CD4-positive, alpha-beta T cell treated with Interleukin-17A for 4 hours (primary cell): ENCODE data around the gene ACOT9.
"Not testable (repeated sequence)": the region's sequence is repeated elsewhere in the genome, so short reads cannot be mapped to it uniquely, and the experiment has no call there.

Experiments used
- DNase-seq: peaks from one replicate; pipeline ENCODE4 v3.0.0-alpha.2; 2020; ENCODE audit warnings: mixed read lengths

The ACOT9 gene

GRCh38 chrX:23765449-23765848, 22.4 kb upstream of the ACOT9 start:
- no peak for DNase-seq

- DNase-seq: no peak
These were observed 21.3 kb upstream of the ACOT9 start for GRCh38 chrX:23764188-23764984.

DNA sequence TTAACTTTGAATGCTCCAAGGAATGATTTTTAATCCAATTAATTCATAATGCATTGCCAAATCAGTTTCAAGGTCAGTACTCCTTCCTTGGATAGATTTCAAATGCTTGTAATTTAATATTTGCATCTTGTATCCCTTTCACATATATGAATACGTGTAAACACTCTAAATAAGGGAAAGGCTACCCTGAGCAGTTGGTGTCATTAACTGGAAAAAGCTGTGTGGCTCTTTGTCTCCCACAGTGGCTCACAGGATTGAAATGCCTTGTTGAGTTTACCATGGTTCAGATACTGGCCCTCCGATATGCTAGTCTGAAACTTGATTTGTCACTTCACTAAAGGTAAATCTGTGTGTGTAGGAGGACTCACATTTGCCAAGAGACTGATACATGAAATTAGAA, 16.7 kb upstream of the ACOT9 start:
- no peak for DNase-seq

- DNase-seq: peak; percentile 79
These were observed 13.1 kb upstream of the ACOT9 start for GRCh38 chrX:23756165-23756564.

GRCh38 chrX:23754664-23755063, 11.6 kb upstream of the ACOT9 start:
- no peak for DNase-seq

DNA sequence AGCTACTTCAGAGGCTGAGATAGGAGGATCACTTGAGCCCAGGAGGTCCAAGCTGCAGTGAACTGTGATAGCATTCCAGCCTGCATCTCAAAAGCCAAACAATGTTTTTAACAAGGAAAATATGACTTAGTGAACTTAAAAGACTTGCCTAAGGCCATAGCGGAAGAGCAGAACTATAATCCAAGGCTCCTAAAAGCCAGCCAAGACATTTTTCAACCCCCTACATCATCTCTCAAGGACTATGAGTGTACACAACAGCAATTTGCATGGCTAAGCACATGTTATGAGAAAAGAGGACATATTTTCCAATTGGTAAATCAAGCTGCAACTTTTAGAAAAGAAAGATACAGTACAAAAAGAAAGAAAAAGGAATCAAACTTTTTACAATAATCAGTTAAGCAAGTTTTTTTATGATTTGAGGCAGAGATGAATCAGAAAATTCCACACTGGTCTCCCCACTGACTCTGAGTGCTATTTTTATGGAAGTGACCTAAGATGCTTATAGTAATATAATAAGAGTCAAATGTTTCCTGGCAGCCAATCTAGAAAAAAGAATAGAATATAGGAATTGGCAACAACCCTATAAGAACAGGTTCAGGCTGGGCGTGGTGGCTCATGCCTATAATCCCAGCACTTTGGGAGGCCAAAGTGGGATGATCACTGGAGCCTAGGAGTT, 9.8 kb upstream of the ACOT9 start:
- no peak for DNase-seq

- DNase-seq: no peak
These were observed 6.5 kb upstream of the ACOT9 start for GRCh38 chrX:23749576-23749975.

DNA sequence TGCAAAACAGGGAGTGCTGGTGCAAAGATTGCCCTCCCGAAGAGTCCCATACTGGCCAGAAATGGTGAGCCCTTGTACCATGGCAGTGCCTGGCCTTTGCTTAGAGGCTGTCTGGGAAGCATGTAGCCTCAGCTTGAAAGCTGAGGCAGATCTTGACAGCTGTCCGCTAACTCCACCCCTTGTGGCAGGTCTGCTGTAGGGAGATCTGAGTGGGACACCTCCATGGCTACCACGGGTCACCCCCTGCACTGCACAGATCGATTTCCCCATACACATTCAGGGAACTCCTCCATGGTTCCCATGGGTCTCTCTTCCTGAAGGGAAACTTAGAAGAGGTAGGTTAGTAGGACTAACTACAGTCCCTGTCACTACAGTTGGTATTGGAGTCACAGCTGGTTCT, 6.1 kb upstream of the ACOT9 start:
- no peak for DNase-seq

DNA sequence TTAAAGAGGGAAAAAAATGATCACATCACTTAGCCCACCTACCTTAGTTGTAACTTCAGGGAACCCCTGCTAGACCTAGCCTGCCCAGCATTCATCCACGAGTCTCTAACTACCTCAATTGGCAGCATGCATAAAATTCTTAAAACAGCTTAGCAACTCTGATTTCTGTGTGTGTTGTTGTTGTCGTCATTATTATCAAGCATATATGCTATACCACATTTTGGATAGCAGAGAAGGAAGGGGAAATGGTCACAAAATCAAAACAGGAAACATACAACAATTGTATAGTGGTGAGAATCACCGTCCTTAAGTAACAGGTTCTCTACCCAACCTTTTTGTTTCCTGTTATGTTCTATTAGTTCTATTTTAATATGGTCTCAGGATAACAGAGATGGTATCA, 2.7 kb upstream of the ACOT9 start:
- DNase-seq: no peak

- not testable (repeated sequence) for DNase-seq
These were observed 521 bp upstream of the ACOT9 start for GRCh38 chrX:23743623-23743971.

- DNase-seq: no peak
These were observed 841 bp downstream of the ACOT9 start for GRCh38 chrX:23742174-23742696.

DNA sequence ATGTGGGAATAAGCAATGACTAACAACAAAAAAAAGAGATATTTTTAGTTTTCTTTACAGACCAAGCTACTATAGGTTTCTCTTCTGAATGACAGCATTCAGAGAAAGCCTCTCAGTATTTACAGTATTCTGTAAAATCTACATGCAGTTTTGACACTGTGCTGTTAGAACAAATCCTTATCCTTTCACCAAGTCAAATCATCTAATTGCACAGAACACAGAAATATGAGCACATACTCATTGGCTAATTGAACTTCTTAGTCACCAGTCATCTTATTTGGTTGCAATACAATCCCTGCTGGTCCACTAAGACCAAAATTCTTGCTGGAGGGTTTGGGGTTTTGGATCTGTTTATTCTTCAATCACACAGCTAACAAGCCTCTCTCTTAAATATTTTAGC, 5.7 kb downstream of the ACOT9 start:
- DNase-seq: no peak

- no peak for DNase-seq
These were observed 7.0 kb downstream of the ACOT9 start for GRCh38 chrX:23736030-23736429.

DNA sequence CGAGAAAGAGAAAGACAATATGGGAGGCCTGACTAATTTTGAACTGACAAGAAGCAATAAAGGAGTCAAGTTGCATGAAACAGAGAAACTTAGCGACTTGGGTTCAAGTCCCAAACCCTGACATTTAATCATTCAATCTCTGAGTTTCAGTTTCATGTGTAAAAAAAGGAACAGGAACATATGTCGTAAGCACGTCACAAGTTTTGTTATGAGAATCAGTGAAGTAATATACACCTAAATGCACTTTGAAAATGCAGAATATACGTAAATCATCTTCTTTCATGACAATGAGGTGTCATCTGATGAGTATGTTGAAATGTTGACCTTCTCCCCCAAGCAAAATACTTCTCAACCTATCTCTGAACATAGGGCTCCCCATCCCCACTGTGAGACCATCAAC, 10.4 kb downstream of the ACOT9 start:
- no peak for DNase-seq

- no peak for DNase-seq
These were observed 11.1 kb downstream of the ACOT9 start for GRCh38 chrX:23731951-23732350.

DNA sequence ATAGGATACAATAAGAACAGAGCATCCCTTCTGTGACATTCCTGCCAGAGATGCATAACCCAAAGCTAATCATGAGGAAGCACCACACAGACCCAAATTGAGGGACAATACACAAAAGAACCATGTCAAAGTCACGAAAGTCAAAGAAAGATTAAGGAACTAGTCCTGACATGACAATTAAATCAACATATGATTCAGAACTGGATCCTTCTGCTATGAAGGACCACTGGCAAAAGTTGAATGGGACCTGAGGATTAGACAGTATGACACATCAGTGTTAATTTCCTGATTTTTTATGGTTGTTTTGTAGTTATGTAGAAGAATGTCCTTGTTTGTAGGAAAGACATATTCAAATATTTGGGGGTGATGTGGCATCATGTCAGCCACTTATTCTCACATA, 13.9 kb downstream of the ACOT9 start:
- no peak for DNase-seq

DNA sequence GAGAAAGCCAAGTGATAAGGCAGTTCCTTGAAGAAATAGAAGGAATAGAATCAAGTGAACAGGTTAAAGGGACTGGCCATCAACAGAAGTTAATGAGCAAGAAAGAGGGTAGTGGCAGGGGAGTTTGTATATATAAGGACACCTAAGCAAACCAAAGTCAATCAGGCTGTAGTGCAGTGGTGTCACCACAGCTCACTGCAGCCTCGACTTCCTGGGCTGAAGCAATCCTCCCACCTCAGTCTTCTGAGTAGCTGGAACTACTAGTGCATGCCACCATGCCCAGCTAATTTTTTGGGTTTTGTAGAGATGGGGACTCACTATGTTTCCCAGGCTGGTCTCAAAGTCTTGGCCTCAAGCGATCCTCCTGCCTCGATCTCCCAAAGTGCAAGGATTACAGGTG, 15.9 kb downstream of the ACOT9 start:
- DNase-seq: no peak

GRCh38 chrX:23726191-23726590, 16.9 kb downstream of the ACOT9 start:
- DNase-seq: no peak

- DNase-seq: no peak
These were observed 22.9 kb downstream of the ACOT9 start for GRCh38 chrX:23720117-23720677.

DNA sequence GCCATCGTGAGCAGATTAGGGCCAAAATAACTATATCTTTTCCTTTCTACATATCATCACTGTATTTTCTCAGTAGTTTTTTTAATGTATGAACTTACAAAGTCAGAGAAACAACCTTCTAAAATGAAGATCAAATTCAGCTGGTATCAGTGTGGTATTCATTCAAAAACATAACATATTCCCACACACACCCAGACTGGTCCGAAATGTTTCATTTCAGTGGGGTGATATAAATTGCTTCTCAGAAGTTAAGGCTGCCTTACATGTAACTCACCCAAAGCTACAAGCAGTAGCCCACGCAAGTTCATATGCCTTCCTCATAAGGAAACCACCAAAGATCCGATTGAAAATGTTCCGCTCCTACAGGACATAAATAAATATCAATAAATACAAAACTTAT, 37.8 kb downstream of the ACOT9 start:
- DNase-seq: no peak

DNA sequence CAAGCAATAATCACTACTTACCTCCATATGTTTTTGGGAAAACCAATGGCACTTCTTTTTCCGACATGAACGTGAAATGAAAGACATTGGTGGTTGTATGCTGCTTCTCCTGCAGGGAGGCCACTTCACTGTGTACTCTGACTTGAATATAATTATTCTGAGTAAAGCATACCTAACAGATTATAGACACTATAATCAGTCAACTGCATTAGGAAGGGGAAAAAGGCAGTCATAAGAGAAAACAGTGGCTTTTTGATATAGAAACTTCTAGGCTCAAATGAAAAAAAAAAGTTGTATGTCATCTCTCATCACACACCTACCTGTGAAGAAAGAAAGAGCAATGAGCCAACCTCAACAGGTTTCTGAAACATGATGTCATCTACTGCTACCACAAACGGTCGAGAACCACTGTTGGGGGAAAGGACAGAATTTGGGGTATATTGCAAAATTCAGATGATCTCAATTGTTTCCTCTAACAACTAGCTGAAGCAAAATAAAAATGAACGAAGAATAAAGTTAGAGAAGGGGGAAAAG, 38.3 kb downstream of the ACOT9 start:
- DNase-seq: no peak

DNA sequence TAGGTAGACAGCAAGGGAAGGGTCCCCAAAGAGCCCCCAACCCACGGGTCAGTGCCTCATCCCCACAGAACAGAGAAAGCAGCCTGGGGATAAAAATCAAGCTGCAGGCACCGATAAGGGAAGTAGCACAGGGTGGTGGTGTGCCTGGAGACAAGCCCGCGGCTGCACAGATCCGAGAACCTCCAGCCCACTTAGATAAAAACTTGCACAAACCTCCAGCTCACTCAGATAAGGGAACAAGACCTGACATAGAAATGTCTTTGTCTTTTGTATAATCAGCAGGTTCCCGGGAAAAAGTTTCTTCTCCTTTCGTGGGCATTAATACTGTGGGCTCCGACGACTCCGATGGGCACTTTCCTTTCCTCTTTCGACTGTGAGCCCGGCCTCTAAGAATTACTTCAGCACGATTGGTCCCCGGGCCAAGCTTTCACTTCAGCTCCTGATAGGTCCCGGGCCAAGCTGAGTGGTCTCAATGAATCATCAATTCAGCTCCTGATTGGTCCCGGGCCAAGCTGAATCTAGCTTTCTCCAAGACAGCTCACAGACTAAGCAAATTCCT, 43.4 kb downstream of the ACOT9 start:
- DNase-seq: peak; percentile 15

GRCh38 chrX:23694606-23695005, 48.5 kb downstream of the ACOT9 start:
- peak; percentile 56 for DNase-seq

DNA sequence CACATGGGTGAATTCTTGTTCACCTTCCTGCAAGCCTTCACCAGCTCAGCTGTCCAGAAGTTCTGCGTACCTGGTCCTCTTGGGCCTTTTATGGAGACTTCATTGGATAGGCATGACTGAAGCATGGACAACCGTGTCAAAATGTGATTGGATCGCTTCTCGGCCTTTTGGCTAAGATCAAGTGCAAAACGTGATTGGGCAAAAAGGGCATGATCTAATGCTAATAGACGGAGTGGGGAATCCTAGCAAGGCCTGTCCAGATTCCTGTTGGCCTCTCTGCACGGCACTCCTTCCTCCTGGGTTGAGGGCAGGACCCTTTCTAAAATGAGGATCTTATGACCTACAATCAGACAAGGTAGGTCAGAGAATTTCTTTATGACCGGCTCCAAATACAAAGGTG, 50.9 kb downstream of the ACOT9 start:
- DNase-seq: no peak
